Heart right ventricle (tissue), 16 donors: ENCODE data around the gene CHURC1. TPM values are rescaled to one million over a fixed set of nuclear protein-coding genes. Genes with fewer than 3 reads are reported as not detected.
"Not testable (repeated sequence)": the region's sequence is repeated elsewhere in the genome, so short reads cannot be mapped to it uniquely, and the experiment has no call there.

ENCODE experiments used
- ATAC-seq, 8 donors: fragments of 200-7000 bp; cut with Tn5 transposase; one replicate each; pipeline ENCODE4 v1.9.1; 2020; ENCODE audit warnings: mild to moderate bottlenecking in 8 of 8, moderate library complexity in 8 of 8, moderate number of reproducible peaks in 1 of 8
- DNase-seq, 2 donors: peaks; one replicate each; pipeline ENCODE4 v3.0.0-alpha.2; 2020
- H3K27ac ChIP-seq, 10 donors: fragments of 200-600 bp; sonication (generic) in 2 of 10; one replicate each; pipeline versions ENCODE4 v1.5.0 to v1.8.0; 2020 to 2022; ENCODE audit warnings: mild to moderate bottlenecking in 3 of 10
- H3K27me3 ChIP-seq, 7 donors: fragments of 200-600 bp; one replicate each; pipeline ENCODE4 v1.8.0; 2021 to 2022; ENCODE audit warnings: mild to moderate bottlenecking in 2 of 7
- H3K36me3 ChIP-seq, 9 donors: fragments of 200-600 bp; sonication (generic) in 1 of 9; one replicate each; pipeline versions ENCODE4 v1.5.0 to v1.8.0; 2020 to 2022; ENCODE audit warnings: mild to moderate bottlenecking in 2 of 9
- H3K4me1 ChIP-seq, 9 donors: fragments of 200-600 bp; sonication (generic) in 1 of 9; one replicate each; pipeline versions ENCODE4 v1.5.0 to v1.8.0; 2020 to 2022; ENCODE audit warnings: mild to moderate bottlenecking in 4 of 9
- H3K4me3 ChIP-seq, 10 donors: fragments of 200-600 bp; sonication (generic) in 2 of 10; one replicate each; pipeline versions ENCODE4 v1.5.0 to v1.8.0; 2020 to 2022; ENCODE audit warnings: mild to moderate bottlenecking in 7 of 10, moderate library complexity in 2 of 10
- H3K9me3 ChIP-seq, 11 donors: fragments of 200-600 bp in 10 of 11; sonication (generic) in 2 of 11; one replicate each; pipeline versions ENCODE4 v1.5.0 to v1.8.0; 2013 to 2022; ENCODE audit warnings: mild to moderate bottlenecking in 2 of 11, control low read depth in 1 of 11, moderate library complexity in 1 of 11
- CTCF ChIP-seq, 9 donors: fragments of 200-600 bp; sonication (generic) in 2 of 9; IDR thresholded peaks; one replicate each; pipeline versions ENCODE4 v1.5.0 to v1.8.0; 2021 to 2022; ENCODE audit warnings: antibody characterized with exemption in 9 of 9, mild to moderate bottlenecking in 5 of 9, moderate library complexity in 1 of 9
- WGBS, 2 donors: extraction: QIAGEN DNeasy Blood & Tissue Kit; methylation state at CpG; one replicate each; pipeline ENCODE4 v1.1.7; 2013; ENCODE audit warnings: inconsistent platforms in 1 of 2; 5-methylcytosine and 5-hydroxymethylcytosine counted together
- intact Hi-C, 10 donors: fragments of 100-400 bp; cut with DNase I; formaldehyde crosslinking; loops; one replicate each; pipeline versions ENCODE4 v1.11.1 to v1.14.2; 2022
- polyA plus RNA-seq, 2 donors: library from polyadenylated mRNA; stranded (reverse); fragments of 200-250 nt; gene quantifications; one replicate each; pipeline ENCODE4 v1.2.3, GENCODE V29; 2013
- total RNA-seq, 10 donors: library from RNA; stranded (reverse); fragmentation: NEBNext Ultra II Directional in 3 of 10; extraction: Animal tissue kit (Norgen Biotek cat#: 25700) in 3 of 10; gene quantifications; one replicate each; pipeline versions ENCODE4 v1.2.1 to v1.2.4, GENCODE V29; 2021 to 2023
- donor health status: Arrhythmogenic right ventricular cardiomyopathy.
- donor health status: ischemic (EF 13 %, LVEDD 7.1; RV severe dilation, severe dysfunction).
- donor health status: healthy with polysubstance abuse.
- donor health status: DM: no; HTN: yes; CAD: no.
- donor health status: DM: no; HTN: no; CAD: no.
- donor health status: ischemic (EF 25% LVEDD 6.9; RV normal size, moderate dysfunction).
- donor health status: ischemic (EF 25% LVEDD 5.7; RV mildly dilated, moderate dysfunction).
- donor health status: healthy.
- donor health status: DM: yes; HTN: yes; CAD: no.
- donor health status: Ischemic cardiomyopathy.
- donor health status: ischemic (EF 35%, LVEDD 5.7; RV mildly dilated, moderate dysfunction).
- donor health status: nonischemic (EF 11% LVEDD 7.7; RV severe dilation, severe dysfunction).
- donor health status: DM: yes; HTN: yes; CAD: no.
- donor health status: PGD.
- donor health status: ischemic (EF 29% LVEDD 5.4; RV normal size, mild dysfunction).
- donor health status: nonischemic (EF 23%, LVEDD 6.1; RV moderate dilation, normal function).

Gene CHURC1
- total and polyA plus RNA-seq, 12 donors, result 46.2 to 98.8 (median 70.4) TPM

GRCh38 chr14:64910847-64911495, 3.3 kb upstream of the CHURC1 start:
- intact Hi-C loops, result loop anchor here in 3 of 10 donors (5.0 to 10.0 kb wide), 3 partner anchors 61 to 191 kb away; partner anchors contain the start of genes FNTB (in 2 of the 3), MAX (in 1 of the 3) and RAB15 (in 1 of the 3)
- no peak for ATAC-seq
- DNase-seq, result no peak
- H3K9me3 ChIP-seq, result no peaks in the 10 kb centered on the region
- no peaks in the 10 kb centered on the region for H3K36me3 ChIP-seq
- H3K27me3 ChIP-seq, result peaks cover 0 to 2% (median 0%) of the 10 kb centered on the region in 7 donors
- no peak overlapping the region for H3K4me3 ChIP-seq
- WGBS, 2 donors, result 23 to 26% methylated on average over 3 of the region's 3 CpGs
- peaks cover 8 to 23% (median 11%) of the 10 kb centered on the region in 9 donors for H3K4me1 ChIP-seq
- no peak overlapping the region for H3K27ac ChIP-seq
- peak in 8 of 9 donors; percentile 10 to 57 (median 41) for TF ChIP-seq CTCF (IDR thresholded peaks at IDR 0.05)

DNA sequence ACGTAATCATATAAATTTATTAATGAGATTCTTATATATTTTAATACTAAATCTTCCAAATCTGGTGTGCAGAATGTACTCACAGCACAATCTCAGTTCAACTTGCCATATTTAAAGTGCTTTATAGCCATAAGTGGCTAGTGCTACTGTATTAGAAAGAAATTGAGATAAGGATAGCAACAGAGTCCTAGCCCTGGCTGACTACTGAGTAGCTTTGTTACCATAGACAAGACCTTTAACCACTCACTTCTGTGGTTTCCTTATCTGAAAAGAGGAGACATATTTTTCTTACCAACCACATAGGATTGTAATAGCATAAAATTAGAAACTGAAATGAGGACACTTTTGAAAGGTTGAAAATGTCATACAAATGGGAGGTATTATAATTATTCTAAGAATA, 2.0 kb upstream of the CHURC1 start:
- intact Hi-C loops, result loop anchor here in 3 of 10 donors (5.0 to 10.0 kb wide), 3 partner anchors 60 to 190 kb away; partner anchors contain the start of genes FNTB (in 2 of the 3), MAX (in 1 of the 3) and RAB15 (in 1 of the 3)
- DNase-seq (no peak), ATAC-seq (no peak)
- WGBS, 2 donors, result 12 to 41% methylated on average over 1 of the region's 1 CpG
- Histone ChIP-seq H3K4me3 (no peak overlapping the region), H3K36me3 (no peaks in the 10 kb centered on the region), H3K27me3 (peaks cover 0 to 2% (median 0%) of the 10 kb centered on the region in 7 donors), H3K9me3 (no peaks in the 10 kb centered on the region), H3K4me1 (peaks cover 8 to 36% (median 19%) of the 10 kb centered on the region in 9 donors), H3K27ac (peak overlapping the region in 2 of 10 donors; percentile 27 to 33)
- no peak for TF ChIP-seq CTCF (IDR thresholded peaks at IDR 0.05)

DNA sequence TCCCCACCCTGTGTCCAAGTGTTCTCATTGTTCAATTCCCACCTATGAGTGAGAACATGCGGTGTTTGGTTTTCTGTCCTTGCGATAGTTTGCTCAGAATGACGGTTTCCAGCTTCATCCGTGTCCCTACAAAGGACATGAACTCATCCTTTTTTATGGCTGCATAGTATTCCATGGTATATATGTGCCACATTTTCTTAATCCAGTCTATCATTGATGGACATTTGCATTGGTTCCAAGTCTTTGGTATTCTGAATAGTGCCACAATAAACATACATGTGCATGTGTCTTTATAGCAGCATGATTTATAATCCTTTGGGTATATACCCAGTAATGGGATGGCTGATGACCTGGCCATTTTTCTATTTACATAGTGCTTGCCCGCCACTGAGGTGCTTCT, 778 bp upstream of the CHURC1 start:
- 37 to 44% methylated on average over 1 to 4 of the region's 5 CpGs for WGBS, 2 donors
- H3K9me3 ChIP-seq, ATAC-seq, H3K27me3 ChIP-seq, DNase-seq, H3K36me3 ChIP-seq: not testable (repeated sequence)
- intact Hi-C loops, result loop anchor here in 3 of 10 donors (5.0 to 10.0 kb wide), 3 partner anchors 59 to 189 kb away; partner anchors contain the start of genes FNTB (in 2 of the 3), MAX (in 1 of the 3) and RAB15 (in 1 of the 3)
- H3K4me3 ChIP-seq, result peak overlapping the region in 7 of 10 donors; percentile 71 to 99 (median 90)
- peaks cover 8 to 49% (median 26%) of the 10 kb centered on the region in 9 donors for H3K4me1 ChIP-seq
- peak overlapping the region in 5 of 10 donors; percentile 89 to 99 (median 95) for H3K27ac ChIP-seq

DNA sequence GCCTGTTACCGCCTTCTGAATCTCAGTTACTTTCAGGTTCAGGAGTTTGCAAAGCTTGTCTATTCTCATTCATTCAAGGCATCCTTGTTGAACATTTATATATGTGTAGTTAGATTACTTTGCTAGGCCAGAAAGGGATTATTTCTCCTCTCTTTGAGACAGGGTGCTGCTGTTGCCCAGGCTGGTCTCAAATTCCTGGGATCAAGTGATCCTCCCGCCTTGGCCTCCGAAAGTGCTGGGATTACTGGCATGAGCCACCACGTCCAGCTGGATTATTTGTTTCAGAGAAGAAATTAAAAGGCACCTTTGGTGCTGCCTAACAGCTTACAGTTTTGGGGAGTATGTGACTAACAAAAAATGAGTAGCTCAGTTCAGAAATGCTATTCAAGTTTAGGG, 772 bp downstream of the CHURC1 start:
- no peak for TF ChIP-seq CTCF (IDR thresholded peaks at IDR 0.05)
- Histone ChIP-seq H3K9me3 (no peaks in the 10 kb centered on the region), H3K4me3 (peak overlapping the region; percentile 71 to 99 (median 90)), H3K27ac (peak overlapping the region; percentile 64 to 99 (median 94)), H3K4me1 (peaks cover 12 to 63% (median 42%) of the 10 kb centered on the region in 9 donors), H3K27me3 (no peaks in the 10 kb centered on the region), H3K36me3 (no peaks in the 10 kb centered on the region)
- ATAC-seq (no peak), DNase-seq (no peak)
- intact Hi-C loops, result loop anchor here in 4 of 10 donors (2.0 to 10.0 kb wide), 4 partner anchors 57 to 72 kb away; partner anchors contain the start of genes FNTB (in 3 of the 4) and RAB15 (in 1 of the 4)
- WGBS, 2 donors, result 25 to 30% methylated on average over 4 of the region's 4 CpGs
